Skeletal muscle tissue (tissue), 4 donors: ENCODE results near the gene GAB1. TPM values are rescaled to one million over a fixed set of nuclear protein-coding genes. Genes with fewer than 3 reads are reported as not detected.
A peak's percentile ranks its signal among the peaks of the same experiment; 100 is the strongest.
"Not testable (repeated sequence)": the region's sequence is repeated elsewhere in the genome, so short reads cannot be mapped to it uniquely, and the experiment has no call there.

Experiments used
- H3K27ac ChIP-seq: one replicate; pipeline ENCODE4 v1.7.0; 2013; ENCODE audit warnings: mild to moderate bottlenecking, low read depth, low read length, inconsistent platforms
- H3K27me3 ChIP-seq, 3 donors: one replicate each; pipeline ENCODE4 v1.7.0; 2013; ENCODE audit warnings: low read length in 3 of 3; ENCODE audit not compliant: control insufficient read depth in 3 of 3, insufficient read depth in 3 of 3
- H3K36me3 ChIP-seq, 3 donors: one replicate each; pipeline ENCODE4 v1.7.0; 2013; ENCODE audit warnings: low read length in 3 of 3; ENCODE audit not compliant: control insufficient read depth in 3 of 3, insufficient read depth in 3 of 3
- H3K4me1 ChIP-seq, 3 donors: one replicate each; pipeline ENCODE4 v1.7.0; 2013; ENCODE audit warnings: low read length in 3 of 3, mild to moderate bottlenecking in 3 of 3; ENCODE audit not compliant: control insufficient read depth in 3 of 3, insufficient read depth in 3 of 3
- H3K4me3 ChIP-seq, 3 donors: one replicate each; pipeline ENCODE4 v1.7.0; 2013; ENCODE audit warnings: low read length in 3 of 3
- H3K9ac ChIP-seq, 3 donors: one replicate each; pipeline ENCODE4 v1.7.0; 2013; ENCODE audit warnings: low read length in 3 of 3, mild to moderate bottlenecking in 3 of 3, moderate library complexity in 2 of 3, low read depth in 1 of 3
- H3K9me3 ChIP-seq, 3 donors: one replicate each; pipeline ENCODE4 v1.7.0; 2013; ENCODE audit warnings: low read length in 3 of 3; ENCODE audit not compliant: control insufficient read depth in 3 of 3
- total RNA-seq: library from RNA; depleted of rRNA; stranded (reverse); fragments of >200 nt; gene quantifications from one replicate; pipeline ENCODE4 v1.2.3, GENCODE V29; 2014
- donor health status: Osteomylitis.

The GAB1 gene
- total RNA-seq, 1 donor from 2014 or later = 36.0 TPM

DNA sequence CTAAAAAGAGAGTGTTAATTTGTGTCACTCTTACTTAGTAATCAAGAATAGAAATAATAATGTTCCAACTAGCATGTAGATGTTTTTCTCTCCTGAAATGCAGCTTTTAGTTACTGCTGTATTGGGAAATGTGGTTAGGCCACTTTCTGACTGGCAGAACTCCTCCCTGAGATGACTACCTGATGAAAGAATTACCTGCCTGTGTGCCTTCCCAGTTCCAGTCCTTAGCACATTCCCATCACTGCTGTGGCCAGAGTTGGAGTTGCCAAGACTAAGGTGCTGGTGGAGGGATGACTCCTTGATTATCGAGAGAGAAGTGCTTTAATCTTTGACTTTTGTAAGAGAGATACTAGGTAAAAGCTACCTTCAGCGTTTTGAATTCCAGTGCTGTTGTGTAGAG lies 9.5 kb downstream of the GAB1 start:
- Histone ChIP-seq H3K4me1 (peaks cover 30 to 34% (median 31%) of the 10 kb centered on the region in 3 donors), H3K27me3 (no peaks in the 10 kb centered on the region), H3K9me3 (no peaks in the 10 kb centered on the region), H3K27ac (no peak overlapping the region), H3K4me3 (no peak overlapping the region), H3K36me3 (peaks cover 0 to 3% (median 0%) of the 10 kb centered on the region in 3 donors), H3K9ac (no peak overlapping the region)

GRCh38 chr4:143347484-143348111 lies 10.9 kb downstream of the GAB1 start:
- Histone ChIP-seq H3K9me3 (no peaks in the 10 kb centered on the region), H3K4me3 (no peak overlapping the region), H3K27ac (no peak overlapping the region)

GRCh38 chr4:143348233-143349077 lies 11.8 kb downstream of the GAB1 start:
- Histone ChIP-seq H3K9me3 (no peaks in the 10 kb centered on the region), H3K27ac (no peak overlapping the region), H3K4me3 (no peak overlapping the region), H3K27me3 (no peaks in the 10 kb centered on the region), H3K9ac (no peak overlapping the region), H3K4me1 (peaks cover 38 to 48% (median 38%) of the 10 kb centered on the region in 3 donors), H3K36me3 (peaks cover 0 to 3% (median 0%) of the 10 kb centered on the region in 3 donors)

More at GRCh38 chr4:143347484-143348111, 10.9 kb downstream of the GAB1 start:
- H3K9ac ChIP-seq = no peak overlapping the region
- no peaks in the 10 kb centered on the region for H3K27me3 ChIP-seq
- H3K36me3 ChIP-seq = peaks cover 0 to 3% (median 0%) of the 10 kb centered on the region in 3 donors
- peaks cover 36 to 43% (median 38%) of the 10 kb centered on the region in 3 donors for H3K4me1 ChIP-seq

DNA sequence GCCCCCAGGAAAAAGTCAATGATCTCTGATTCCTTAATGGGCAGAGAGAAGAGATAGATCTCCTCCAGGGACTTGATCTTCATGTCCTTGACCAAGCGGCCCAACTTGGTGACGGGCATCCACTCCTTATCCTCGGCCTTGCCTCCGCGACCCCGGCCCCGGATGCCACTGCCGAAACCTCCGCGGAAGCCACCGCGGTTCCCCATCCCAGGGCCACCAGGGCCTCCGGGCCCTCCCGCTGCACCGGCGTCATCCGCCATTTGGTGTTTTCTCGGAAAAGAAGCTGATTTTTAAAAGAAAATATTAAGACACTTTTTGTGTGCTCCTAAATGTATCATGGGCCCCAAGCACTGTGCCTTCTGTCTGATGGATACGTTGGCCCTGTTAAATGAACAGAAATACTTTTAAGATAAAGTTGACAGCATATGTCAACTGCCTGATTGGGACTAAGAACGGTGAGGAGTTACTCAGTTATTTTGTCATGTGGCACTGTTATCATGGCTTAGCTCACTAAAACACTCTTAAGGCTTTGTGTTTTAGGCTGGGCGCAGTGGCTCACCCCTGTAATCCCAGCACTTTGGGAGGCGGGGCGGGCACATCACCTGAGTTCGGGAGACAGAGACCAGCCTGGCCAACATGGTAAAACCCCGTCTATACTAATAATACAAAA lies 13.3 kb downstream of the GAB1 start:
- not testable (repeated sequence) for H3K27ac ChIP-seq, H3K36me3 ChIP-seq, H3K27me3 ChIP-seq, H3K9me3 ChIP-seq, H3K9ac ChIP-seq, H3K4me3 ChIP-seq
- peaks cover 25 to 36% (median 30%) of the 10 kb centered on the region in 3 donors for H3K4me1 ChIP-seq

GRCh38 chr4:143351149-143351691 lies 14.5 kb downstream of the GAB1 start:
- peaks cover 34 to 46% (median 36%) of the 10 kb centered on the region in 3 donors for H3K4me1 ChIP-seq
- no peak overlapping the region for H3K27ac ChIP-seq
- no peak overlapping the region for H3K9ac ChIP-seq
- H3K9me3 ChIP-seq = no peaks in the 10 kb centered on the region
- H3K36me3 ChIP-seq = peaks cover 0 to 3% (median 0%) of the 10 kb centered on the region in 3 donors
- no peaks in the 10 kb centered on the region for H3K27me3 ChIP-seq
- no peak overlapping the region for H3K4me3 ChIP-seq

GRCh38 chr4:143351774-143352451 lies 15.2 kb downstream of the GAB1 start:
- Histone ChIP-seq H3K27ac (no peak overlapping the region), H3K9ac (peak overlapping the region in 2 of 3 donors; percentile 25 to 54), H3K4me1 (peaks cover 32 to 49% (median 40%) of the 10 kb centered on the region in 3 donors), H3K27me3 (no peaks in the 10 kb centered on the region), H3K4me3 (peak overlapping the region in 1 of 3 donors; percentile 39), H3K9me3 (no peaks in the 10 kb centered on the region), H3K36me3 (peaks cover 0 to 3% (median 0%) of the 10 kb centered on the region in 3 donors)

DNA sequence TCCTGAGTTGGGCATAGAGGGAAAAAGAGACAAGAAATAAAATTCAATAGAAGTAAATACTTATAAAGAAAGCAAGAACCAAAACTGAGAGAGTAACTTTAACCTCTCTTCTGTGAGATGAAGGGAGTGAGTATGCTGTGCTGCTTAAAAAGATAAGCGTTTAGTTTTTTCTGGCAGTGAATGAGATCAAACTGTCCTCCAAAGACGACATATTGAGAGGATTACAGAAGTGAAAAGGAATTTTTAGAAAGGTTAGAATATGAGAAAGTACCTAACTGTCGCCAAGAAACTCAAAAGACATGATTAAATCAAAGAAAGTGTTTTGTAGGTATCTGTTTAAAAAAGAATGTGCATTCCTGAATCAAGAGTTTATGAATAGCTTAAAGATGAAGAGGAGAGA lies 16.0 kb downstream of the GAB1 start:
- Histone ChIP-seq H3K9ac (peak overlapping the region in 1 of 3 donors; percentile 25), H3K27me3 (no peaks in the 10 kb centered on the region), H3K9me3 (no peaks in the 10 kb centered on the region), H3K27ac (no peak overlapping the region), H3K4me3 (no peak overlapping the region), H3K4me1 (peaks cover 30 to 51% (median 40%) of the 10 kb centered on the region in 3 donors), H3K36me3 (peaks cover 0 to 3% (median 0%) of the 10 kb centered on the region in 3 donors)

GRCh38 chr4:143353797-143354196 lies 17.1 kb downstream of the GAB1 start:
- Histone ChIP-seq H3K27ac (no peak overlapping the region), H3K9me3 (no peaks in the 10 kb centered on the region), H3K4me1 (peaks cover 30 to 47% (median 40%) of the 10 kb centered on the region in 3 donors), H3K9ac (no peak overlapping the region), H3K4me3 (no peak overlapping the region), H3K36me3 (peaks cover 0 to 1% (median 0%) of the 10 kb centered on the region in 3 donors), H3K27me3 (no peaks in the 10 kb centered on the region)

GRCh38 chr4:143354990-143355389 lies 18.3 kb downstream of the GAB1 start:
- Histone ChIP-seq H3K27ac (no peak overlapping the region), H3K27me3 (no peaks in the 10 kb centered on the region), H3K9ac (no peak overlapping the region), H3K9me3 (no peaks in the 10 kb centered on the region), H3K36me3 (no peaks in the 10 kb centered on the region), H3K4me3 (no peak overlapping the region), H3K4me1 (peaks cover 38 to 54% (median 44%) of the 10 kb centered on the region in 3 donors)
